Astrocyte (in vitro differentiated cells and primary cell): ENCODE measurements around the gene ADGRG2. TPM values are rescaled to one million over a fixed set of nuclear protein-coding genes. Genes with fewer than 3 reads are reported as not detected.

ENCODE experiments used
- DNase-seq: peaks from one replicate; pipeline ENCODE4 v3.0.0-alpha.2; 2010; ENCODE audit warnings: low read depth
- FAIRE-seq: peaks from 2 replicates; lab custom pipeline; 2011; peaks lifted over from hg19 to GRCh38; lab: Jason Lieb, UNC
- H2AFZ ChIP-seq: 2 replicates; pipeline ENCODE4 v1.6.0; 2012; ENCODE audit warnings: low read depth, low read length, inconsistent platforms
- H3K27ac ChIP-seq: 2 replicates; pipeline ENCODE4 v1.5.1; 2011; ENCODE audit warnings: low read depth, low read length, inconsistent platforms
- H3K27me3 ChIP-seq: 2 replicates; pipeline ENCODE4 v1.6.0; 2011; ENCODE audit warnings: low read length, inconsistent platforms; ENCODE audit not compliant: insufficient read depth
- H3K36me3 ChIP-seq: 2 replicates; pipeline ENCODE4 v1.5.1; 2011; ENCODE audit warnings: low read length, inconsistent platforms; ENCODE audit not compliant: insufficient read depth
- H3K4me1 ChIP-seq: 2 replicates; pipeline ENCODE4 v1.5.1; 2011; ENCODE audit warnings: low read length, inconsistent platforms; ENCODE audit not compliant: insufficient read depth
- H3K4me2 ChIP-seq: 2 replicates; pipeline ENCODE4 v1.6.0; 2012; ENCODE audit warnings: low read length, inconsistent platforms
- H3K4me3 ChIP-seq: 2 replicates; pipeline ENCODE4 v1.5.1; 2011; ENCODE audit warnings: low read depth, mild to moderate bottlenecking, low read length, inconsistent platforms; ENCODE audit not compliant: insufficient read depth
- H3K79me2 ChIP-seq: 2 replicates; pipeline ENCODE4 v1.6.0; 2012; ENCODE audit warnings: mild to moderate bottlenecking, low read length, inconsistent platforms; ENCODE audit not compliant: insufficient read depth
- H3K9ac ChIP-seq: 2 replicates; pipeline ENCODE4 v1.6.0; 2012; ENCODE audit warnings: mild to moderate bottlenecking, low read length, inconsistent platforms
- H3K9me3 ChIP-seq: 2 replicates; pipeline ENCODE4 v1.5.1; 2012; ENCODE audit warnings: low read depth, mild to moderate bottlenecking, low read length, inconsistent platforms; ENCODE audit not compliant: insufficient read depth
- H4K20me1 ChIP-seq: 2 replicates; pipeline ENCODE4 v1.6.0; 2012; ENCODE audit warnings: low read length, inconsistent platforms; ENCODE audit not compliant: insufficient read depth
- H3K27ac Mint-ChIP-seq: one replicate; pipeline ENCODE4 v1.8.0; 2021; ENCODE audit warnings: mild to moderate bottlenecking, mixed read lengths; ENCODE audit not compliant: unreplicated experiment
- H3K27me3 Mint-ChIP-seq: one replicate; pipeline ENCODE4 v1.8.0; 2021; ENCODE audit warnings: low read depth, mixed read lengths; ENCODE audit not compliant: unreplicated experiment
- H3K36me3 Mint-ChIP-seq: one replicate; pipeline ENCODE4 v1.8.0; 2021; ENCODE audit warnings: low read depth, mixed read lengths; ENCODE audit not compliant: unreplicated experiment
- H3K4me1 Mint-ChIP-seq: one replicate; pipeline ENCODE4 v1.8.0; 2021; ENCODE audit warnings: low read depth, mixed read lengths; ENCODE audit not compliant: unreplicated experiment
- H3K4me3 Mint-ChIP-seq: one replicate; pipeline ENCODE4 v1.8.0; 2021; ENCODE audit warnings: mild to moderate bottlenecking, moderate library complexity, mixed read lengths; ENCODE audit not compliant: unreplicated experiment
- H3K9me3 Mint-ChIP-seq: one replicate; pipeline ENCODE4 v1.8.0; 2021; ENCODE audit warnings: mild to moderate bottlenecking, mixed read lengths; ENCODE audit not compliant: unreplicated experiment
- EZH2 ChIP-seq: IDR thresholded peaks from 2 replicates; pipeline ENCODE4 v1.6.1; 2012; ENCODE audit warnings: mild to moderate bottlenecking, low read length, inconsistent platforms; ENCODE audit not compliant: insufficient read depth
- total RNA-seq: library from RNA; stranded (reverse); gene quantifications from 2 replicates; pipeline ENCODE4 v1.2.1, GENCODE V29; 2021
- TF ChIP-seq, protein P1 (sequence below): IDR thresholded peaks from 2 replicates; pipeline ENCODE4 v1.5.1; 2011; ENCODE audit warnings: low read depth, mild to moderate bottlenecking, inconsistent platforms, low read length, moderate library complexity; ENCODE audit not compliant: insufficient read depth

The ADGRG2 gene
- total RNA-seq, 1 donor from 2014 or later, result 0.09 TPM

DNA sequence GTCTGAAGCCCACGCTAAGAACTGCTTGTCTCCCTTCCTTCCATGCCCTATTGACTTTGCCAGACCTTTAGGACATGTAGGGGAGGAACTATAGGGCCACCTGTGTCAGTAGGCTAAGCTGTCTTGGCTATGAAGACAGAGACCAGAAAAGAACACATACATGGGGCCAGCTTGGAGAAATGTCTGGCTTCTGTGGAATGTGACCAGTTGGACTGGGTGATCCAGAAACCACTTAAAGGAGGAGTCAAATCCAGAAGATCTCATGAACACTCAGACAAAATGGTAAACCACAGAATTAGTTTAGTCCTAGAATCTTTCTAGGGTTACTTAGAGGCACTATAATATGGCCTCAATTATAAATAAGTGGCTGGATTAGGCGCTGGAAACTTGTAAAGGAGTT, 180.4 kb downstream of the ADGRG2 start:
- no peak overlapping the region for H3K4me3 Mint-ChIP-seq

More for the DNA sequence above, 180.4 kb downstream of the ADGRG2 start:
- Histone ChIP-seq H3K9me3 (no peaks in the 10 kb centered on the region), H3K4me3 (no peak overlapping the region), H3K36me3 (no peaks in the 10 kb centered on the region), H3K27ac (no peak overlapping the region), H4K20me1 (no peaks in the 10 kb centered on the region), H3K9ac (no peak overlapping the region), H3K79me2 (no peaks in the 10 kb centered on the region), H3K4me2 (no peak overlapping the region), H3K4me1 (no peaks in the 10 kb centered on the region), H3K27me3 (no peaks in the 10 kb centered on the region), H2AFZ (no peak overlapping the region)
- no peak overlapping the region for H3K27ac Mint-ChIP-seq
- TF ChIP-seq EZH2, result no peak
- TF ChIP-seq, protein P1, sequence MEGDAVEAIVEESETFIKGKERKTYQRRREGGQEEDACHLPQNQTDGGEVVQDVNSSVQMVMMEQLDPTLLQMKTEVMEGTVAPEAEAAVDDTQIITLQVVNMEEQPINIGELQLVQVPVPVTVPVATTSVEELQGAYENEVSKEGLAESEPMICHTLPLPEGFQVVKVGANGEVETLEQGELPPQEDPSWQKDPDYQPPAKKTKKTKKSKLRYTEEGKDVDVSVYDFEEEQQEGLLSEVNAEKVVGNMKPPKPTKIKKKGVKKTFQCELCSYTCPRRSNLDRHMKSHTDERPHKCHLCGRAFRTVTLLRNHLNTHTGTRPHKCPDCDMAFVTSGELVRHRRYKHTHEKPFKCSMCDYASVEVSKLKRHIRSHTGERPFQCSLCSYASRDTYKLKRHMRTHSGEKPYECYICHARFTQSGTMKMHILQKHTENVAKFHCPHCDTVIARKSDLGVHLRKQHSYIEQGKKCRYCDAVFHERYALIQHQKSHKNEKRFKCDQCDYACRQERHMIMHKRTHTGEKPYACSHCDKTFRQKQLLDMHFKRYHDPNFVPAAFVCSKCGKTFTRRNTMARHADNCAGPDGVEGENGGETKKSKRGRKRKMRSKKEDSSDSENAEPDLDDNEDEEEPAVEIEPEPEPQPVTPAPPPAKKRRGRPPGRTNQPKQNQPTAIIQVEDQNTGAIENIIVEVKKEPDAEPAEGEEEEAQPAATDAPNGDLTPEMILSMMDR, result no peak
- peaks cover 10% of the 10 kb centered on the region for H3K36me3 Mint-ChIP-seq
- no peak for DNase-seq
- no peak for FAIRE-seq
- H3K9me3 Mint-ChIP-seq, result no peaks in the 10 kb centered on the region
- H3K4me1 Mint-ChIP-seq, result peaks cover 6% of the 10 kb centered on the region
- H3K27me3 Mint-ChIP-seq, result no peaks in the 10 kb centered on the region

Other genes with a start within 250 kb of the ADGRG2 start
- gene PHKA2, start 138.4 kb downstream of the ADGRG2 start, total RNA-seq, result 11.5 and 12.4 TPM in 2 replicates
- gene PDHA1, start 221.5 kb upstream of the ADGRG2 start, total RNA-seq, result 158 and 163 TPM in 2 replicates